Mesenchymal stem cell (in vitro differentiated cells and primary cell): Measurements from ENCODE around the gene VAPB.
A peak's percentile ranks its signal among the peaks of the same experiment; 100 is the strongest.
"Not testable (repeated sequence)": the region's sequence is repeated elsewhere in the genome, so short reads cannot be mapped to it uniquely, and the experiment has no call there.

Source experiments
- DNase-seq: peaks from one replicate; pipeline ENCODE4 v3.0.0-alpha.2; 2013
- H2AFZ ChIP-seq: one replicate; pipeline ENCODE4 v1.6.1; 2013; ENCODE audit warnings: low read depth, mild to moderate bottlenecking, control low read depth, inconsistent platforms, low read length, moderate library complexity
- H2AK5ac ChIP-seq: 2 replicates; pipeline ENCODE4 v1.6.1; 2013; ENCODE audit warnings: low read length, moderate library complexity, mild to moderate bottlenecking, inconsistent platforms; ENCODE audit not compliant: severe bottlenecking
- H2BK120ac ChIP-seq: one replicate; pipeline ENCODE4 v1.6.1; 2013; ENCODE audit warnings: low read depth, mild to moderate bottlenecking, inconsistent platforms, low read length, moderate library complexity
- H2BK12ac ChIP-seq, 2 experiments: one replicate each; pipeline ENCODE4 v1.6.1; 2013; ENCODE audit warnings: inconsistent platforms in 2 of 2, low read length in 2 of 2, mild to moderate bottlenecking in 2 of 2, moderate library complexity in 2 of 2, control low read depth in 1 of 2
- H2BK15ac ChIP-seq: one replicate; pipeline ENCODE4 v1.6.1; 2013; ENCODE audit warnings: mild to moderate bottlenecking, low read depth, inconsistent platforms; ENCODE audit not compliant: poor library complexity, severe bottlenecking
- H2BK5ac ChIP-seq: 2 replicates; pipeline ENCODE4 v1.6.1; 2013; ENCODE audit warnings: low read depth, mild to moderate bottlenecking, low read length, control low read depth, inconsistent platforms; ENCODE audit not compliant: poor library complexity, severe bottlenecking
- H3K14ac ChIP-seq, 2 experiments: one replicate each; pipeline ENCODE4 v1.6.1; 2013; ENCODE audit warnings: inconsistent platforms in 2 of 2, low read length in 2 of 2, control low read depth in 1 of 2, mild to moderate bottlenecking in 1 of 2, moderate library complexity in 1 of 2
- H3K18ac ChIP-seq, 2 experiments: one replicate each; pipeline ENCODE4 v1.6.1; 2013; ENCODE audit warnings: inconsistent platforms in 2 of 2, low read length in 2 of 2, control low read depth in 1 of 2, low read depth in 1 of 2, mild to moderate bottlenecking in 1 of 2
- H3K23ac ChIP-seq, 2 experiments: one replicate each; pipeline ENCODE4 v1.6.1; 2013; ENCODE audit warnings: inconsistent platforms in 2 of 2, low read length in 2 of 2, mild to moderate bottlenecking in 2 of 2, moderate library complexity in 2 of 2, control low read depth in 1 of 2
- H3K27ac ChIP-seq: 2 replicates; pipeline ENCODE4 v1.5.1; 2013; ENCODE audit warnings: mild to moderate bottlenecking, moderate library complexity, low read length, control low read depth, inconsistent platforms; ENCODE audit not compliant: poor library complexity, severe bottlenecking
- H3K27me3 ChIP-seq, 2 experiments: 2 replicates each; pipeline versions ENCODE4 v1.6.1 to v1.7.0; 2013; ENCODE audit warnings: low read length in 2 of 2, mild to moderate bottlenecking in 2 of 2, moderate library complexity in 2 of 2, control low read depth in 1 of 2, inconsistent platforms in 1 of 2; ENCODE audit not compliant: control insufficient read depth in 1 of 2, insufficient read depth in 1 of 2
- H3K36me3 ChIP-seq, 2 experiments: 2 replicates each; pipeline versions ENCODE4 v1.6.1 to v1.7.0; 2013; ENCODE audit warnings: low read length in 2 of 2, control low read depth in 1 of 2, inconsistent platforms in 1 of 2, low read depth in 1 of 2, mild to moderate bottlenecking in 1 of 2; ENCODE audit not compliant: insufficient read depth in 2 of 2, control insufficient read depth in 1 of 2
- H3K4ac ChIP-seq, 2 experiments: one replicate each; pipeline ENCODE4 v1.6.1; 2013; ENCODE audit warnings: inconsistent platforms in 2 of 2, low read length in 2 of 2, mild to moderate bottlenecking in 2 of 2, moderate library complexity in 2 of 2, control low read depth in 1 of 2, low read depth in 1 of 2
- H3K4me1 ChIP-seq: 2 replicates; pipeline ENCODE4 v1.6.1; 2013; ENCODE audit warnings: low read depth, low read length, control low read depth; ENCODE audit not compliant: control insufficient read depth, insufficient read depth
- H3K4me2 ChIP-seq: 2 replicates; pipeline ENCODE4 v1.6.1; 2013; ENCODE audit warnings: low read length, mild to moderate bottlenecking, inconsistent platforms; ENCODE audit not compliant: poor library complexity, severe bottlenecking
- H3K4me3 ChIP-seq, 2 experiments: 2 replicates each; pipeline versions ENCODE4 v1.5.1 to v1.7.0; 2013; ENCODE audit warnings: low read length in 2 of 2, mild to moderate bottlenecking in 2 of 2, control low read depth in 1 of 2, low read depth in 1 of 2; ENCODE audit not compliant: insufficient read depth in 1 of 2
- H3K79me1 ChIP-seq: replicated peaks from 2 replicates; pipeline ENCODE4 v1.6.1; 2013; ENCODE audit warnings: mild to moderate bottlenecking, control low read depth, low read length, inconsistent platforms; ENCODE audit not compliant: poor library complexity, severe bottlenecking
- H3K9ac ChIP-seq: 2 replicates; pipeline ENCODE4 v1.7.0; 2013; ENCODE audit warnings: mild to moderate bottlenecking, low read length, moderate library complexity
- H3K9me3 ChIP-seq: 2 replicates; pipeline ENCODE4 v1.7.0; 2013; ENCODE audit warnings: mild to moderate bottlenecking, low read length; ENCODE audit not compliant: control insufficient read depth
- H4K8ac ChIP-seq: one replicate; pipeline ENCODE4 v1.6.1; 2013; ENCODE audit warnings: inconsistent platforms, mild to moderate bottlenecking, low read length, moderate library complexity
- H4K91ac ChIP-seq: one replicate; pipeline ENCODE4 v1.6.1; 2013; ENCODE audit warnings: mild to moderate bottlenecking, low read length, inconsistent platforms
- WGBS: methylation state at CpG from one replicate; pipeline ENCODE4 v1.1.7; 2013; ENCODE audit warnings: mixed read lengths; 5-methylcytosine and 5-hydroxymethylcytosine counted together

Gene VAPB

DNA sequence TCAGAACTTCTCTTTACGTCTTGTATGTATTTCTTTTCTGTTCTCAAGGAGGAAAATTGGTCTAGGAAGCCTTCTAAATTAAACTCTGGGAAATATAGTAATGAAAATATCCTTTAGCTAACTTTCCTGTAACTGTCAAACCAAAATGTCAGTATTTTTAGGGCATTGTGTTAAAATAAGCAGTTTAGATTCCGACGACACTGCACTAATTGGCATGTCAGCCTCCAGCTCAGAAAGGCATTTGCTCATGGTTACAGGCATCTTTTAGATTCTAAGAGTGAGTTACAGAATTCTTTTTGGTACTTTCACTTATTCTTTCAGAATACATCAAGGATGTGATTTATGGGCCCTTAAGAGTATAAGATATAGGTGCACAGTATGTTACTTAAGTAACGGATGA, 26.1 kb upstream of the VAPB start:
- Histone ChIP-seq H3K27ac (no peak overlapping the region), H2AK5ac (no peak overlapping the region), H3K79me1 (peaks cover 14% of the 10 kb centered on the region), H3K36me3 (peaks cover 15 to 82% of the 10 kb centered on the region in 2 experiments), H2AFZ (no peak overlapping the region), H2BK15ac (no peak overlapping the region), H2BK120ac (no peak overlapping the region), H2BK12ac (no peak overlapping the region), H3K27me3 (no peaks in the 10 kb centered on the region), H3K4me3 (no peak overlapping the region), H3K9me3 (no peaks in the 10 kb centered on the region), H4K8ac (no peak overlapping the region), H3K9ac (no peak overlapping the region), H3K4me2 (no peak overlapping the region), H3K23ac (no peak overlapping the region), H3K4ac (no peak overlapping the region), H3K4me1 (peaks cover 2% of the 10 kb centered on the region), H3K18ac (no peak overlapping the region), H4K91ac (no peak overlapping the region), H3K14ac (no peak overlapping the region), H2BK5ac (no peak overlapping the region)
- 90% methylated on average over 2 of the region's 4 CpGs for WGBS
- no peak for DNase-seq

DNA sequence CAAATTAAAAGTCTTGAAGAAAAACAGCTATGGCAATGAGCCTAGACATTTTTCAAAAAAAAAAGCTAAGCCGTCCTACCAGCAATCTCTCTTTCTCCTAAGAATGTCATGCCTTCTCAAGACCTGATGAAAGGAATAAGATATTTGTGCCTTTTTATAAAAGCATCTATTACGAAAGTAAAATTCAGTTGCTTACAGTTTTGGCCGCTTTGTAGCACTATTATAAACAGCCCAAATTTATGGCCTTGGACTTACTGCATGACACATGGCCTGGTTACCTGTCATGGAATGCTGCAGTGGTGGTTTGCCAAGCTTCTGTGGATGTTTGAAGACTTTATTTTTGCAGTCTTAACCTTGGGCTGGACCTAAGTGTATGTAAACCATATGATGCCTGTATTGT, 22.2 kb upstream of the VAPB start:
- H3K14ac ChIP-seq = no peak overlapping the region
- H3K9me3 ChIP-seq = no peaks in the 10 kb centered on the region
- no peak overlapping the region for H3K4me2 ChIP-seq
- 76% methylated on average over 2 of the region's 3 CpGs for WGBS
- H2BK15ac ChIP-seq = no peak overlapping the region
- H4K91ac ChIP-seq = no peak overlapping the region
- H3K27ac ChIP-seq = no peak overlapping the region
- no peak overlapping the region for H3K4ac ChIP-seq
- H4K8ac ChIP-seq = no peak overlapping the region
- H3K23ac ChIP-seq = no peak overlapping the region
- no peak overlapping the region for H3K4me3 ChIP-seq
- peaks cover 1% of the 10 kb centered on the region for H3K79me1 ChIP-seq
- H2AFZ ChIP-seq = no peak overlapping the region
- H2BK120ac ChIP-seq = no peak overlapping the region
- no peak overlapping the region for H3K18ac ChIP-seq
- DNase-seq = peak; percentile 44
- no peaks in the 10 kb centered on the region for H3K4me1 ChIP-seq
- H3K36me3 ChIP-seq = peaks cover 8 to 62% of the 10 kb centered on the region in 2 experiments
- H3K9ac ChIP-seq = no peak overlapping the region
- no peaks in the 10 kb centered on the region for H3K27me3 ChIP-seq
- H2AK5ac ChIP-seq = no peak overlapping the region
- H2BK5ac ChIP-seq = no peak overlapping the region
- no peak overlapping the region for H2BK12ac ChIP-seq

DNA sequence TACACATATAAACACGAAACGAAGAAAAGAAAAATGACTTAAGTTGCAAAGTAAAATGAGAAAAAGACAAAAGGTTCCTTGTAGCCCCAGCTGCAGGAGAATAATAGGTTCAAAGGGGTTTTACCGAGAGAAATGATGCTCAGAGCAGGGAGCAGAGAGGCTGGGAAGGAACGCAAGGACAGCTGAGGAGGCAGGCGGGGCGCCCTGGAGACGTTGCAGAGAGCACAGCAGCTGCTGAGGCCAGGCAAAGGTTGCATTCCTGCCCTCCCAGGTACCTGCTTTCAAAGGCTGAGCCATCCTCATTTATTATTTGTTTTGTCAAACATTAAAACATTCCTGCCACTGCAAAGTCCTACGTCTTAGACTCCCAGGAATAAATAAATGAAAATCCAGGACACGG, 16.2 kb upstream of the VAPB start:
- Histone ChIP-seq H3K14ac (no peak overlapping the region), H3K4me2 (no peak overlapping the region), H3K9ac (no peak overlapping the region), H3K4me1 (peaks cover 2% of the 10 kb centered on the region), H3K79me1 (no peaks in the 10 kb centered on the region), H2AFZ (no peak overlapping the region), H3K9me3 (no peaks in the 10 kb centered on the region), H3K4ac (no peak overlapping the region), H4K91ac (no peak overlapping the region), H2BK12ac (no peak overlapping the region), H3K18ac (no peak overlapping the region), H3K27ac (no peak overlapping the region), H3K27me3 (peaks cover 0 to 4% of the 10 kb centered on the region in 2 experiments), H2BK120ac (no peak overlapping the region), H3K36me3 (peaks cover 2 to 11% of the 10 kb centered on the region in 2 experiments), H3K4me3 (no peak overlapping the region), H2AK5ac (no peak overlapping the region), H2BK15ac (no peak overlapping the region), H2BK5ac (no peak overlapping the region), H4K8ac (no peak overlapping the region), H3K23ac (no peak overlapping the region)
- no peak for DNase-seq
- 63% methylated on average over 8 of the region's 9 CpGs for WGBS

DNA sequence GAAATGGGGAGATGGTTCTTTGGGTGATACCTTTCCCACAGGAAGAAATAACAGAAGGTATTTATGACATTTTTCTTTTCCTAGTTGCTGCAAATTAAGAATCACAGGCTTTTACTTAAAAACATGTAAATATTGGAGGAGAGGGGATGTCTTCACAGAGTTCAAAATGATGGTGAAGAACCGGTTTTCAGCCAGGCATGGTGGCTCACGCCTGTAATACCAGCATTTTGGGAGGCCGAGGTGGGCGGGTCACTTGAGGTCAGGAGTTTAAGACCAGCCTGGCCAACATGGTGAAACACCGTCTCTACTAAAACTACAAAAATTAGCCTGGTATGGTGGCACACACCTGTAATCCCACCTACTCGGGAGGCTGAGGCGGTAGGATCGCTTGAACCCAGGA, 15.7 kb upstream of the VAPB start:
- H3K9me3 ChIP-seq, H2BK5ac ChIP-seq, H2BK15ac ChIP-seq, H2AFZ ChIP-seq, H3K9ac ChIP-seq, H4K91ac ChIP-seq, H3K27ac ChIP-seq, DNase-seq, H3K4me1 ChIP-seq, H4K8ac ChIP-seq, H3K79me1 ChIP-seq, H3K27me3 ChIP-seq, H3K18ac ChIP-seq, H3K14ac ChIP-seq, H2BK120ac ChIP-seq, H2AK5ac ChIP-seq, H3K36me3 ChIP-seq, H2BK12ac ChIP-seq, H3K4ac ChIP-seq, H3K4me2 ChIP-seq, H3K4me3 ChIP-seq, H3K23ac ChIP-seq: not testable (repeated sequence)
- 92% methylated on average over 8 of the region's 8 CpGs for WGBS
